GM23338 (cell line): ENCODE results near the gene ZNF592. TPM values are rescaled to one million over a fixed set of nuclear protein-coding genes. Genes with fewer than 3 reads are reported as not detected.

ENCODE experiments used
- ATAC-seq: fragments of 200-7000 bp; cut with Tn5 transposase; 3 replicates; pipeline ENCODE4 v1.9.1; 2020
- DNase-seq: peaks from one replicate; pipeline ENCODE4 v3.0.0-alpha.2; 2015; ENCODE audit warnings: low spot score
- H2AFZ ChIP-seq: fragments of 200-600 bp; sonication (generic); 2 replicates; pipeline ENCODE4 v1.8.0; 2016; ENCODE audit warnings: antibody characterized with exemption, mild to moderate bottlenecking, moderate library complexity
- H3F3A ChIP-seq: fragments of 200-600 bp; sonication (generic); replicated peaks from 2 replicates; pipeline ENCODE4 v1.8.0; 2017; ENCODE audit warnings: antibody characterized with exemption, mixed run types, low read depth
- H3K27ac ChIP-seq: fragments of 200-600 bp; sonication (generic); 2 replicates; pipeline ENCODE4 v1.6.1; 2016; ENCODE audit warnings: low read depth
- H3K27me3 ChIP-seq: fragments of 200-600 bp; sonication (generic); 2 replicates; pipeline ENCODE4 v1.8.0; 2016; ENCODE audit warnings: mild to moderate bottlenecking, mixed run types, moderate library complexity; ENCODE audit not compliant: insufficient read depth
- H3K36me3 ChIP-seq: fragments of 200-600 bp; sonication (generic); 2 replicates; pipeline ENCODE4 v1.8.0; 2016; ENCODE audit warnings: mild to moderate bottlenecking; ENCODE audit not compliant: insufficient read depth
- H3K4me1 ChIP-seq: fragments of 200-600 bp; sonication (generic); 2 replicates; pipeline ENCODE4 v1.8.0; 2016; ENCODE audit warnings: mild to moderate bottlenecking, moderate library complexity; ENCODE audit not compliant: insufficient read depth
- H3K4me2 ChIP-seq: fragments of 200-600 bp; sonication (generic); 2 replicates; pipeline ENCODE4 v1.7.1; 2017; ENCODE audit warnings: mixed run types
- H3K4me3 ChIP-seq: fragments of 200-600 bp; sonication (generic); 2 replicates; pipeline ENCODE4 v1.6.1; 2016; ENCODE audit warnings: mixed run types
- H3K79me2 ChIP-seq: fragments of 200-600 bp; sonication (generic); replicated peaks from 2 replicates; pipeline ENCODE4 v1.8.0; 2017; ENCODE audit warnings: mild to moderate bottlenecking; ENCODE audit not compliant: insufficient read depth
- H3K9me2 ChIP-seq: fragments of 200-600 bp; sonication (generic); 2 replicates; pipeline ENCODE4 v1.8.0; 2017; ENCODE audit not compliant: insufficient read depth
- H4K20me1 ChIP-seq: fragments of 200-600 bp; sonication (generic); replicated peaks from 2 replicates; pipeline ENCODE4 v1.8.0; 2017; ENCODE audit warnings: mild to moderate bottlenecking; ENCODE audit not compliant: insufficient read depth
- H3K27ac Mint-ChIP-seq: 2 replicates; pipeline ENCODE4 v1.8.0; 2020; ENCODE audit warnings: inconsistent platforms, mild to moderate bottlenecking, moderate library complexity, mixed read lengths
- H3K27me3 Mint-ChIP-seq: 3 replicates; pipeline ENCODE4 v1.8.0; 2022; ENCODE audit warnings: low read depth, mild to moderate bottlenecking, moderate library complexity, mixed read lengths, inconsistent platforms; ENCODE audit not compliant: insufficient read depth, poor library complexity
- H3K36me3 Mint-ChIP-seq: 3 replicates; pipeline ENCODE4 v1.8.0; 2021; ENCODE audit warnings: low read depth, mild to moderate bottlenecking, inconsistent platforms, moderate library complexity, mixed read lengths
- H3K4me1 Mint-ChIP-seq: 3 replicates; pipeline ENCODE4 v1.8.0; 2020; ENCODE audit warnings: mild to moderate bottlenecking, inconsistent platforms, mixed read lengths
- H3K4me3 Mint-ChIP-seq: 3 replicates; pipeline ENCODE4 v1.8.0; 2021; ENCODE audit warnings: moderate library complexity, mild to moderate bottlenecking, inconsistent platforms, mixed read lengths
- H3K9me3 Mint-ChIP-seq: 3 replicates; pipeline ENCODE4 v1.8.0; 2020; ENCODE audit warnings: moderate library complexity, mild to moderate bottlenecking, inconsistent platforms, mixed read lengths
- EZH2phosphoT487 ChIP-seq: fragments of 200-600 bp; sonication (generic); IDR thresholded peaks from one replicate; pipeline ENCODE4 v1.8.1; 2018; ENCODE audit warnings: antibody characterized with exemption; ENCODE audit not compliant: unreplicated experiment
- JUNB ChIP-seq: IDR thresholded peaks from one replicate; pipeline ENCODE4 v1.6.1; 2016; ENCODE audit warnings: antibody characterized with exemption; ENCODE audit not compliant: unreplicated experiment
- POLR2AphosphoS5 ChIP-seq: IDR thresholded peaks from 2 replicates; pipeline ENCODE4 v1.6.1; 2016; ENCODE audit warnings: antibody characterized with exemption, low read depth
- STAT1 ChIP-seq: IDR thresholded peaks from one replicate; pipeline ENCODE4 v1.6.1; 2016; ENCODE audit warnings: antibody characterized with exemption; ENCODE audit not compliant: unreplicated experiment
- ZNF114 ChIP-seq: fragments of 250-450 bp; sonication (Bioruptor Pico); IDR thresholded peaks from 2 replicates; pipeline ENCODE4 v1.5.0; 2020; ENCODE audit warnings: mild to moderate bottlenecking, moderate library complexity
- ZNF331 ChIP-seq: fragments of 250-450 bp; sonication (Bioruptor Pico); IDR thresholded peaks from 2 replicates; pipeline ENCODE4 v1.5.0; 2020; ENCODE audit warnings: low read depth, mild to moderate bottlenecking, moderate library complexity
- polyA plus RNA-seq: library from polyadenylated mRNA; unstranded; fragments of >200 nt; fragmentation: Nextera tagmentation; extraction: Ambion mirVana; gene quantifications from 2 replicates; pipeline ENCODE4 v1.2.1, GENCODE V29; 2016
- total RNA-seq: library from RNA; depleted of rRNA; stranded (reverse); fragments of >200 nt; shearing (Covaris generic); gene quantifications from 2 replicates; pipeline ENCODE4 v1.2.3, GENCODE V29; 2014
- TF ChIP-seq, protein P1 (sequence below), 2 experiments: fragments of 200-600 bp in 1 of 2; sonication (generic) in 1 of 2; conservative IDR thresholded peaks; 2 replicates each; pipeline versions ENCODE4 v1.5.1 to v1.6.1; 2016 to 2017; ENCODE audit warnings: antibody characterized with exemption in 2 of 2, low read depth in 2 of 2, mild to moderate bottlenecking in 2 of 2, moderate library complexity in 1 of 2
- TF ChIP-seq, protein P2 (sequence below): fragments of 250-450 bp; sonication (Bioruptor Pico); IDR thresholded peaks from 2 replicates; pipeline ENCODE4 v1.5.0; 2020; ENCODE audit warnings: mild to moderate bottlenecking, moderate library complexity
- TF ChIP-seq, protein P3 (sequence below): IDR thresholded peaks from 2 replicates; pipeline ENCODE4 v1.6.1; 2016; ENCODE audit warnings: antibody characterized with exemption
- TF ChIP-seq, protein P4 (sequence below): IDR thresholded peaks from one replicate; pipeline ENCODE4 v1.6.1; 2018; ENCODE audit warnings: antibody characterized with exemption; ENCODE audit not compliant: unreplicated experiment

The ZNF592 gene
- total and polyA plus RNA-seq, 2 experiments from 2014 or later, result 4.4 to 21.4 TPM

DNA sequence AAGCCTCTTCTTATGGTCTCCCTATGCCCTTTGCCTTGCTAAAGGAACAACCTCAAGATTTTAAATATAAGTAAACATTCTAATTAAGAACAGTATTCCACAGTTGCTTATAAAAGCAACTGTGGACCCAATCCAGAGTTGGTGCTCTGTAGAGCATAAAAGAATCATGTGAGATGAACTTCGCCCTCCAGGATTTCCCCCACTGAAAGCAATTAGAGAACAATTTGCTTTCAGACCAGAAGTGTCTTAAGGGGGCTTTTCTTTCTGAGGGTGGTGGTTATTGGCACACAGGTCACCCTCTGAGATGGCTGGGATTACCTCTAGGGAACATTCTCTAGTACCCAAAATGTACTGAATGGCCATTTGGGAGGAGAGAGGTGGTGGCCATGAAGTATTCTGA, 10.6 kb downstream of the ZNF592 start:
- H3K36me3 ChIP-seq, result no peaks in the 10 kb centered on the region
- H3F3A ChIP-seq, result 0 out of 2 replicates have a peak, but pooled peaks cover 6% of the 10 kb centered on the region
- peaks cover 99% of the 10 kb centered on the region for H3K79me2 ChIP-seq
- Mint-ChIP-seq H3K27me3 (no peaks in the 10 kb centered on the region), H3K36me3 (peaks cover 3% of the 10 kb centered on the region; the same call in 1 of the 3 replicates), H3K27ac (no peak overlapping the region), H3K4me3 (no peak overlapping the region), H3K9me3 (no peaks in the 10 kb centered on the region), H3K4me1 (peaks cover 10% of the 10 kb centered on the region)
- no peaks in the 10 kb centered on the region for H3K9me2 ChIP-seq
- H3K4me2 ChIP-seq, result no peak overlapping the region
- ATAC-seq (no peak), DNase-seq (no peak)
- peaks cover 34% of the 10 kb centered on the region for H4K20me1 ChIP-seq
- TF ChIP-seq STAT1, result no peak
- no peak for TF ChIP-seq ZNF114 (CRISPR knock-in tag)
- TF ChIP-seq EZH2phosphoT487, result no peak
- TF ChIP-seq ZNF331, result no peak
- no peak for TF ChIP-seq JUNB
- TF ChIP-seq, protein P1, sequence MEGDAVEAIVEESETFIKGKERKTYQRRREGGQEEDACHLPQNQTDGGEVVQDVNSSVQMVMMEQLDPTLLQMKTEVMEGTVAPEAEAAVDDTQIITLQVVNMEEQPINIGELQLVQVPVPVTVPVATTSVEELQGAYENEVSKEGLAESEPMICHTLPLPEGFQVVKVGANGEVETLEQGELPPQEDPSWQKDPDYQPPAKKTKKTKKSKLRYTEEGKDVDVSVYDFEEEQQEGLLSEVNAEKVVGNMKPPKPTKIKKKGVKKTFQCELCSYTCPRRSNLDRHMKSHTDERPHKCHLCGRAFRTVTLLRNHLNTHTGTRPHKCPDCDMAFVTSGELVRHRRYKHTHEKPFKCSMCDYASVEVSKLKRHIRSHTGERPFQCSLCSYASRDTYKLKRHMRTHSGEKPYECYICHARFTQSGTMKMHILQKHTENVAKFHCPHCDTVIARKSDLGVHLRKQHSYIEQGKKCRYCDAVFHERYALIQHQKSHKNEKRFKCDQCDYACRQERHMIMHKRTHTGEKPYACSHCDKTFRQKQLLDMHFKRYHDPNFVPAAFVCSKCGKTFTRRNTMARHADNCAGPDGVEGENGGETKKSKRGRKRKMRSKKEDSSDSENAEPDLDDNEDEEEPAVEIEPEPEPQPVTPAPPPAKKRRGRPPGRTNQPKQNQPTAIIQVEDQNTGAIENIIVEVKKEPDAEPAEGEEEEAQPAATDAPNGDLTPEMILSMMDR (conservative IDR thresholded peaks at IDR 0.05; ENCODE audit: low read depth in 2 of 2), result no peak
- TF ChIP-seq, protein P2, sequence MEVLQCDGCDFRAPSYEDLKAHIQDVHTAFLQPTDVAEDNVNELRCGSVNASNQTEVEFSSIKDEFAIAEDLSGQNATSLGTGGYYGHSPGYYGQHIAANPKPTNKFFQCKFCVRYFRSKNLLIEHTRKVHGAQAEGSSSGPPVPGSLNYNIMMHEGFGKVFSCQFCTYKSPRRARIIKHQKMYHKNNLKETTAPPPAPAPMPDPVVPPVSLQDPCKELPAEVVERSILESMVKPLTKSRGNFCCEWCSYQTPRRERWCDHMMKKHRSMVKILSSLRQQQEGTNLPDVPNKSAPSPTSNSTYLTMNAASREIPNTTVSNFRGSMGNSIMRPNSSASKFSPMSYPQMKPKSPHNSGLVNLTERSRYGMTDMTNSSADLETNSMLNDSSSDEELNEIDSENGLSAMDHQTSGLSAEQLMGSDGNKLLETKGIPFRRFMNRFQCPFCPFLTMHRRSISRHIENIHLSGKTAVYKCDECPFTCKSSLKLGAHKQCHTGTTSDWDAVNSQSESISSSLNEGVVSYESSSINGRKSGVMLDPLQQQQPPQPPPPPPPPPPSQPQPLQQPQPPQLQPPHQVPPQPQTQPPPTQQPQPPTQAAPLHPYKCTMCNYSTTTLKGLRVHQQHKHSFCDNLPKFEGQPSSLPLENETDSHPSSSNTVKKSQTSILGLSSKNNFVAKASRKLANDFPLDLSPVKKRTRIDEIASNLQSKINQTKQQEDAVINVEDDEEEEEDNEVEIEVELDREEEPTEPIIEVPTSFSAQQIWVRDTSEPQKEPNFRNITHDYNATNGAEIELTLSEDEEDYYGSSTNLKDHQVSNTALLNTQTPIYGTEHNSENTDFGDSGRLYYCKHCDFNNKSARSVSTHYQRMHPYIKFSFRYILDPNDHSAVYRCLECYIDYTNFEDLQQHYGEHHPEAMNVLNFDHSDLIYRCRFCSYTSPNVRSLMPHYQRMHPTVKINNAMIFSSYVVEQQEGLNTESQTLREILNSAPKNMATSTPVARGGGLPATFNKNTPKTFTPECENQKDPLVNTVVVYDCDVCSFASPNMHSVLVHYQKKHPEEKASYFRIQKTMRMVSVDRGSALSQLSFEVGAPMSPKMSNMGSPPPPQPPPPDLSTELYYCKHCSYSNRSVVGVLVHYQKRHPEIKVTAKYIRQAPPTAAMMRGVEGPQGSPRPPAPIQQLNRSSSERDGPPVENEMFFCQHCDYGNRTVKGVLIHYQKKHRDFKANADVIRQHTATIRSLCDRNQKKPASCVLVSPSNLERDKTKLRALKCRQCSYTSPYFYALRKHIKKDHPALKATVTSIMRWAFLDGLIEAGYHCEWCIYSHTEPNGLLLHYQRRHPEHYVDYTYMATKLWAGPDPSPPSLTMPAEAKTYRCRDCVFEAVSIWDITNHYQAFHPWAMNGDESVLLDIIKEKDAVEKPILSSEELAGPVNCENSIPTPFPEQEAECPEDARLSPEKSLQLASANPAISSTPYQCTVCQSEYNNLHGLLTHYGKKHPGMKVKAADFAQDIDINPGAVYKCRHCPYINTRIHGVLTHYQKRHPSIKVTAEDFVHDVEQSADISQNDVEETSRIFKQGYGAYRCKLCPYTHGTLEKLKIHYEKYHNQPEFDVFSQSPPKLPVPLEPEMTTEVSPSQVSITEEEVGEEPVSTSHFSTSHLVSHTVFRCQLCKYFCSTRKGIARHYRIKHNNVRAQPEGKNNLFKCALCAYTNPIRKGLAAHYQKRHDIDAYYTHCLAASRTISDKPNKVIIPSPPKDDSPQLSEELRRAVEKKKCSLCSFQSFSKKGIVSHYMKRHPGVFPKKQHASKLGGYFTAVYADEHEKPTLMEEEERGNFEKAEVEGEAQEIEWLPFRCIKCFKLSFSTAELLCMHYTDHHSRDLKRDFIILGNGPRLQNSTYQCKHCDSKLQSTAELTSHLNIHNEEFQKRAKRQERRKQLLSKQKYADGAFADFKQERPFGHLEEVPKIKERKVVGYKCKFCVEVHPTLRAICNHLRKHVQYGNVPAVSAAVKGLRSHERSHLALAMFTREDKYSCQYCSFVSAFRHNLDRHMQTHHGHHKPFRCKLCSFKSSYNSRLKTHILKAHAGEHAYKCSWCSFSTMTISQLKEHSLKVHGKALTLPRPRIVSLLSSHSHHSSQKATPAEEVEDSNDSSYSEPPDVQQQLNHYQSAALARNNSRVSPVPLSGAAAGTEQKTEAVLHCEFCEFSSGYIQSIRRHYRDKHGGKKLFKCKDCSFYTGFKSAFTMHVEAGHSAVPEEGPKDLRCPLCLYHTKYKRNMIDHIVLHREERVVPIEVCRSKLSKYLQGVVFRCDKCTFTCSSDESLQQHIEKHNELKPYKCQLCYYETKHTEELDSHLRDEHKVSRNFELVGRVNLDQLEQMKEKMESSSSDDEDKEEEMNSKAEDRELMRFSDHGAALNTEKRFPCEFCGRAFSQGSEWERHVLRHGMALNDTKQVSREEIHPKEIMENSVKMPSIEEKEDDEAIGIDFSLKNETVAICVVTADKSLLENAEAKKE, result no peak
- TF ChIP-seq, protein P3, sequence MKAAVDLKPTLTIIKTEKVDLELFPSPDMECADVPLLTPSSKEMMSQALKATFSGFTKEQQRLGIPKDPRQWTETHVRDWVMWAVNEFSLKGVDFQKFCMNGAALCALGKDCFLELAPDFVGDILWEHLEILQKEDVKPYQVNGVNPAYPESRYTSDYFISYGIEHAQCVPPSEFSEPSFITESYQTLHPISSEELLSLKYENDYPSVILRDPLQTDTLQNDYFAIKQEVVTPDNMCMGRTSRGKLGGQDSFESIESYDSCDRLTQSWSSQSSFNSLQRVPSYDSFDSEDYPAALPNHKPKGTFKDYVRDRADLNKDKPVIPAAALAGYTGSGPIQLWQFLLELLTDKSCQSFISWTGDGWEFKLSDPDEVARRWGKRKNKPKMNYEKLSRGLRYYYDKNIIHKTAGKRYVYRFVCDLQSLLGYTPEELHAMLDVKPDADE, result no peak
- TF ChIP-seq, protein P4, sequence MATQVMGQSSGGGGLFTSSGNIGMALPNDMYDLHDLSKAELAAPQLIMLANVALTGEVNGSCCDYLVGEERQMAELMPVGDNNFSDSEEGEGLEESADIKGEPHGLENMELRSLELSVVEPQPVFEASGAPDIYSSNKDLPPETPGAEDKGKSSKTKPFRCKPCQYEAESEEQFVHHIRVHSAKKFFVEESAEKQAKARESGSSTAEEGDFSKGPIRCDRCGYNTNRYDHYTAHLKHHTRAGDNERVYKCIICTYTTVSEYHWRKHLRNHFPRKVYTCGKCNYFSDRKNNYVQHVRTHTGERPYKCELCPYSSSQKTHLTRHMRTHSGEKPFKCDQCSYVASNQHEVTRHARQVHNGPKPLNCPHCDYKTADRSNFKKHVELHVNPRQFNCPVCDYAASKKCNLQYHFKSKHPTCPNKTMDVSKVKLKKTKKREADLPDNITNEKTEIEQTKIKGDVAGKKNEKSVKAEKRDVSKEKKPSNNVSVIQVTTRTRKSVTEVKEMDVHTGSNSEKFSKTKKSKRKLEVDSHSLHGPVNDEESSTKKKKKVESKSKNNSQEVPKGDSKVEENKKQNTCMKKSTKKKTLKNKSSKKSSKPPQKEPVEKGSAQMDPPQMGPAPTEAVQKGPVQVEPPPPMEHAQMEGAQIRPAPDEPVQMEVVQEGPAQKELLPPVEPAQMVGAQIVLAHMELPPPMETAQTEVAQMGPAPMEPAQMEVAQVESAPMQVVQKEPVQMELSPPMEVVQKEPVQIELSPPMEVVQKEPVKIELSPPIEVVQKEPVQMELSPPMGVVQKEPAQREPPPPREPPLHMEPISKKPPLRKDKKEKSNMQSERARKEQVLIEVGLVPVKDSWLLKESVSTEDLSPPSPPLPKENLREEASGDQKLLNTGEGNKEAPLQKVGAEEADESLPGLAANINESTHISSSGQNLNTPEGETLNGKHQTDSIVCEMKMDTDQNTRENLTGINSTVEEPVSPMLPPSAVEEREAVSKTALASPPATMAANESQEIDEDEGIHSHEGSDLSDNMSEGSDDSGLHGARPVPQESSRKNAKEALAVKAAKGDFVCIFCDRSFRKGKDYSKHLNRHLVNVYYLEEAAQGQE, result no peak
- TF ChIP-seq POLR2AphosphoS5, result no peak
- H2AFZ ChIP-seq, result no peak overlapping the region
- H3K27ac ChIP-seq, result no peak overlapping the region
- H3K27me3 ChIP-seq, result no peaks in the 10 kb centered on the region
- no peak overlapping the region for H3K4me3 ChIP-seq
- H3K4me1 ChIP-seq, result no peaks in the 10 kb centered on the region; the same call in 1 of the 2 replicates
